Retinal pigment epithelial cell (primary cell): ENCODE data around the gene CACNA2D3.

ENCODE experiments used
- DNase-seq: peaks from one replicate; pipeline ENCODE4 v3.0.0-alpha.2; 2010; ENCODE audit warnings: low read depth
- H3K4me3 ChIP-seq: 2 replicates; pipeline ENCODE4 v1.5.1; 2011; ENCODE audit warnings: mild to moderate bottlenecking, low read length, control low read depth, moderate library complexity
- CTCF ChIP-seq: conservative IDR thresholded peaks from 2 replicates; pipeline ENCODE4 v1.5.1; 2011; ENCODE audit warnings: low read depth, low read length, control low read depth, inconsistent platforms

The CACNA2D3 gene

GRCh38 chr3:54510506-54510905 lies 388.2 kb downstream of the CACNA2D3 start:
- TF ChIP-seq CTCF: no peak
- DNase-seq: no peak
- H3K4me3 ChIP-seq: no peak overlapping the region

- no peak overlapping the region for H3K4me3 ChIP-seq
- TF ChIP-seq CTCF: no peak
- no peak for DNase-seq
Measured at GRCh38 chr3:54511766-54512365, 389.5 kb downstream of the CACNA2D3 start.

GRCh38 chr3:54514006-54514405 lies 391.7 kb downstream of the CACNA2D3 start:
- H3K4me3 ChIP-seq: no peak overlapping the region
- no peak for TF ChIP-seq CTCF
- no peak for DNase-seq

GRCh38 chr3:54514416-54514815 lies 392.1 kb downstream of the CACNA2D3 start:
- DNase-seq: no peak
- no peak for TF ChIP-seq CTCF
- H3K4me3 ChIP-seq: no peak overlapping the region

GRCh38 chr3:54515441-54516213 lies 393.3 kb downstream of the CACNA2D3 start:
- H3K4me3 ChIP-seq: no peak overlapping the region
- DNase-seq: no peak
- no peak for TF ChIP-seq CTCF

GRCh38 chr3:54517424-54517823 lies 395.1 kb downstream of the CACNA2D3 start:
- H3K4me3 ChIP-seq: no peak overlapping the region
- TF ChIP-seq CTCF: no peak
- DNase-seq: no peak
